Measurements from ENCODE around the gene EDNRA. TPM values are rescaled to one million over a fixed set of nuclear protein-coding genes. Genes with fewer than 3 reads are reported as not detected.

Gene EDNRA
- total and polyA plus RNA-seq, 9 of the 15 experiments (the other 6 are each of a cell fraction or from before 2014, with no cell fraction given), result not detected

- no peak for TF ChIP-seq ZNF124 (CRISPR knock-in tag; IDR thresholded peaks at IDR 0.05)
- no peak for TF ChIP-seq MBD1 (CRISPR knock-in tag; IDR thresholded peaks at IDR 0.05)
Observed at GRCh38 chr4:147515220-147515936, 34.5 kb downstream of the EDNRA start (continued).

- Histone ChIP-seq H3K9me3 (replicated peaks; ENCODE audit: control insufficient read depth, insufficient read depth, low read depth, low read length) (no peaks in the 10 kb centered on the region), H3K4me1 (replicated peaks in 1 of 2; ENCODE audit: control insufficient read depth in 2 of 2, insufficient read depth in 2 of 2, low read length in 2 of 2) (no peaks in the 10 kb centered on the region), H3K79me2 (ENCODE audit: control insufficient read depth, insufficient read depth, low read length) (no peaks in the 10 kb centered on the region), H4K20me1 (replicated peaks; ENCODE audit: control insufficient read depth, insufficient read depth, low read length) (no peaks in the 10 kb centered on the region), H3K27ac (ENCODE audit: extremely low read depth, low read depth, low read length) (no peak overlapping the region), H3K4me3 (no peak overlapping the region), H3K4me2 (ENCODE audit: insufficient read depth, low read length) (no peak overlapping the region), H3K27me3 (ENCODE audit: control insufficient read depth in 2 of 2, insufficient read depth in 2 of 2, low read length in 2 of 2) (no peaks in the 10 kb centered on the region), H3K9ac (ENCODE audit: insufficient read depth in 1 of 2, low read depth in 2 of 2, low read length in 2 of 2) (no peak overlapping the region), H3K9me1 (ENCODE audit: control insufficient read depth, insufficient read depth, low read length) (no peaks in the 10 kb centered on the region), H2AFZ (ENCODE audit: low read depth, low read length) (no peak overlapping the region), H3K36me3 (ENCODE audit: control insufficient read depth, insufficient read depth, low read length) (no peaks in the 10 kb centered on the region)
- ChIA-PET CTCF (ENCODE audit: low intra/inter-chr PET ratio) (no interaction called here), POLR2A (no interaction called here)
- FAIRE-seq (no peak), DNase-seq (ENCODE audit: extremely low read depth in 1 of 4, low spot score in 3 of 4) (no peak), ATAC-seq (no peak)
- in situ Hi-C loops (cut with MboI), result no loop called here
- intact Hi-C loops (cut with micrococcal nuclease), result no loop called here
- TF ChIP-seq SNRNP70 (optimal IDR thresholded peaks at IDR 0.05; ENCODE audit: low read depth, low read length) (no peak), ZNF449 (CRISPR knock-in tag; IDR thresholded peaks at IDR 0.05) (no peak), ZNF507 (tag; conservative IDR thresholded peaks at IDR 0.05) (no peak), BMI1 (IDR thresholded peaks at IDR 0.05; ENCODE audit: low read length) (no peak)
- 0% methylated on average over 1 of the region's 1 CpG for WGBS (ENCODE audit: insufficient coverage, low coverage, missing lambda C conversion rate)
- no TSS peak for BruUV-seq (replicated peaks)
Observed at GRCh38 chr4:147516133-147516532, 35.2 kb downstream of the EDNRA start.
